BJ (cell line): ENCODE data around the gene ZNF30. TPM values are rescaled to one million over a fixed set of nuclear protein-coding genes. Genes with fewer than 3 reads are reported as not detected.

Experiments used
- CTCF ChIA-PET: fragments of 350-600 bp; formaldehyde crosslinking; extraction: SDS; loops from one replicate; lab custom pipeline; 2021; ENCODE audit warnings: antibody characterized with exemption, inconsistent platforms; lab: Yijun Ruan, JAX
- POLR2A ChIA-PET: fragments of 300-600 bp; sonication (Branson Sonifier 250); formaldehyde crosslinking; extraction: SDS; loops from one replicate; lab custom pipeline; 2021; ENCODE audit warnings: antibody characterized with exemption; lab: Charles Lee
- DNase-seq: peaks from one replicate; pipeline ENCODE4 v3.0.0-alpha.2; 2011; ENCODE audit warnings: low read depth
- H3K27me3 ChIP-seq: 2 replicates; pipeline ENCODE4 v1.6.0; 2011; ENCODE audit warnings: low read length; ENCODE audit not compliant: control insufficient read depth, insufficient read depth
- H3K36me3 ChIP-seq: 2 replicates; pipeline ENCODE4 v1.5.1; 2011; ENCODE audit warnings: low read length; ENCODE audit not compliant: control insufficient read depth, insufficient read depth
- H3K4me3 ChIP-seq: 2 replicates; pipeline ENCODE4 v1.5.1; 2011; ENCODE audit warnings: low read depth, mild to moderate bottlenecking, control low read depth, low read length
- CTCF ChIP-seq: IDR thresholded peaks from 2 replicates; pipeline ENCODE4 v1.5.1; 2011; ENCODE audit warnings: low read depth, mild to moderate bottlenecking, control low read depth, inconsistent platforms, low read length, moderate library complexity; ENCODE audit not compliant: insufficient read depth
- polyA plus RNA-seq: library from polyadenylated mRNA; depleted of rRNA; stranded (reverse); fragments of >200 nt; gene quantifications from 2 replicates; pipeline ENCODE4 v1.2.3, GENCODE V29; 2011

Gene ZNF30
- polyA plus RNA-seq, 1 experiment = 1.1 TPM

- ChIA-PET POLR2A (no interaction called here), CTCF (interaction anchor here (1.1 to 4.1 kb wide), 4 partner anchors 13 to 117 kb away, joined by 3 to 47 read pairs (median 20); partner anchors contain the start of gene ZNF792)
- TF ChIP-seq CTCF = no peak
- DNase-seq = no peak
- Histone ChIP-seq H3K4me3 (no peak overlapping the region), H3K36me3 (no peaks in the 10 kb centered on the region), H3K27me3 (0 out of 2 replicates have a peak, but pooled peaks cover 2% of the 10 kb centered on the region)
Measured at GRCh38 chr19:34974646-34975045, 47.9 kb downstream of the ZNF30 start.

- DNase-seq = no peak
- Histone ChIP-seq H3K36me3 (no peaks in the 10 kb centered on the region), H3K4me3 (no peak overlapping the region), H3K27me3 (0 out of 2 replicates have a peak, but pooled peaks cover 2% of the 10 kb centered on the region)
- TF ChIP-seq CTCF = no peak
- ChIA-PET POLR2A (no interaction called here), CTCF (interaction anchor here (4.1 kb wide), 1 partner anchor 38 kb away, joined by 47 read pairs; no protein-coding TSS in a partner anchor)
Measured at GRCh38 chr19:34975056-34975455, 48.4 kb downstream of the ZNF30 start.

- no peaks in the 10 kb centered on the region for H3K36me3 ChIP-seq
- no peak overlapping the region for H3K4me3 ChIP-seq
- POLR2A ChIA-PET = no interaction called here
- TF ChIP-seq CTCF = no peak
- no peak for DNase-seq
- 0 out of 2 replicates have a peak, but pooled peaks cover 2% of the 10 kb centered on the region for H3K27me3 ChIP-seq
- CTCF ChIA-PET = interaction anchor here (1.2 kb wide), 1 partner anchor 13 kb away, joined by 4 read pairs; the partner anchor contains the start of gene ZNF792
Measured at GRCh38 chr19:34976611-34977010, 49.9 kb downstream of the ZNF30 start.

GRCh38 chr19:34979819-34980640, 53.3 kb downstream of the ZNF30 start:
- H3K4me3 ChIP-seq = no peak overlapping the region
- TF ChIP-seq CTCF = no peak
- no peak for DNase-seq
- POLR2A ChIA-PET = interaction anchor here (0.6 kb wide), 1 partner anchor 274 kb away, joined by 3 read pairs; no protein-coding TSS in a partner anchor
- CTCF ChIA-PET = interaction anchor here (1.0 kb wide), 1 partner anchor 33 kb away, joined by 4 read pairs; no protein-coding TSS in a partner anchor
- H3K36me3 ChIP-seq = no peaks in the 10 kb centered on the region
- H3K27me3 ChIP-seq = no peaks in the 10 kb centered on the region

- POLR2A ChIA-PET = no interaction called here
- no peaks in the 10 kb centered on the region for H3K27me3 ChIP-seq
- no peaks in the 10 kb centered on the region for H3K36me3 ChIP-seq
- DNase-seq = no peak
- no peak for TF ChIP-seq CTCF
- CTCF ChIA-PET = interaction anchor here (0.8 kb wide), 1 partner anchor 9 kb away, joined by 6 read pairs; no protein-coding TSS in a partner anchor
- no peak overlapping the region for H3K4me3 ChIP-seq
Measured at GRCh38 chr19:34982275-34982674, 55.6 kb downstream of the ZNF30 start.
